Measurements from ENCODE around the gene SEC24A.
"Not testable (repeated sequence)": the region's sequence is repeated elsewhere in the genome, so short reads cannot be mapped to it uniquely, and the experiment has no call there.

Gene SEC24A

GRCh38 chr5:134758176-134758503 is 109.6 kb downstream of the SEC24A start:
- DNase-seq = no peak

GRCh38 chr5:134758504-134759341 is 110.1 kb downstream of the SEC24A start, which contains the start of gene DDX46:
TSS of gene DDX46 (plus strand) at chr5:134758779. CDS start at chr5:134758939, 160 bp downstream.
- peak; percentile 98 for DNase-seq

- DNase-seq = not testable (repeated sequence)
These were observed 119.1 kb downstream of the SEC24A start for GRCh38 chr5:134767528-134768291.

- DNase-seq = no peak
These were observed 120.6 kb downstream of the SEC24A start for GRCh38 chr5:134769206-134769605.

GRCh38 chr5:134772461-134773125 is 124.0 kb downstream of the SEC24A start:
- DNase-seq = no peak

GRCh38 chr5:134777366-134777765 is 128.8 kb downstream of the SEC24A start:
- no peak for DNase-seq
